ENCODE measurements around the gene GRHL3.

- TF ChIP-seq CTCF (IDR thresholded peaks at IDR 0.05), result no peak
- no peak for TF ChIP-seq POLR2A (IDR thresholded peaks at IDR 0.05)
Measured at GRCh38 chr1:24275104-24275410, 44.1 kb upstream of the GRHL3 start.
